Measurements from ENCODE around the gene PEX10.

The PEX10 gene

GRCh38 chr1:2409745-2410144 lies 2.6 kb downstream of the PEX10 start:
- peak overlapping the region; percentile 82 for H3K27ac ChIP-seq
- no peak for DNase-seq (ENCODE audit: low spot score)
- CTCF ChIA-PET: no interaction called here
- TF ChIP-seq, protein P1, sequence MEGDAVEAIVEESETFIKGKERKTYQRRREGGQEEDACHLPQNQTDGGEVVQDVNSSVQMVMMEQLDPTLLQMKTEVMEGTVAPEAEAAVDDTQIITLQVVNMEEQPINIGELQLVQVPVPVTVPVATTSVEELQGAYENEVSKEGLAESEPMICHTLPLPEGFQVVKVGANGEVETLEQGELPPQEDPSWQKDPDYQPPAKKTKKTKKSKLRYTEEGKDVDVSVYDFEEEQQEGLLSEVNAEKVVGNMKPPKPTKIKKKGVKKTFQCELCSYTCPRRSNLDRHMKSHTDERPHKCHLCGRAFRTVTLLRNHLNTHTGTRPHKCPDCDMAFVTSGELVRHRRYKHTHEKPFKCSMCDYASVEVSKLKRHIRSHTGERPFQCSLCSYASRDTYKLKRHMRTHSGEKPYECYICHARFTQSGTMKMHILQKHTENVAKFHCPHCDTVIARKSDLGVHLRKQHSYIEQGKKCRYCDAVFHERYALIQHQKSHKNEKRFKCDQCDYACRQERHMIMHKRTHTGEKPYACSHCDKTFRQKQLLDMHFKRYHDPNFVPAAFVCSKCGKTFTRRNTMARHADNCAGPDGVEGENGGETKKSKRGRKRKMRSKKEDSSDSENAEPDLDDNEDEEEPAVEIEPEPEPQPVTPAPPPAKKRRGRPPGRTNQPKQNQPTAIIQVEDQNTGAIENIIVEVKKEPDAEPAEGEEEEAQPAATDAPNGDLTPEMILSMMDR (conservative IDR thresholded peaks at IDR 0.05; ENCODE audit: low read depth): no peak
- POLR2A ChIA-PET (ENCODE audit: low non-redundant PET): no interaction called here

- no peak for DNase-seq (ENCODE audit: low spot score)
- ChIA-PET POLR2A (ENCODE audit: low non-redundant PET) (interaction anchor here (1.3 kb wide), 1 partner anchor 9 kb away, joined by 3 read pairs; no protein-coding TSS in a partner anchor), CTCF (interaction anchor here (0.7 kb wide), 2 partner anchors 8 to 89 kb away, joined by 3 to 5 read pairs; no protein-coding TSS in a partner anchor)
- TF ChIP-seq, protein P1 (conservative IDR thresholded peaks at IDR 0.05; ENCODE audit: low read depth): no peak
- peak overlapping the region; percentile 4; the same call in 1 of the 2 replicates for H3K27ac ChIP-seq
These were observed 3.5 kb downstream of the PEX10 start for GRCh38 chr1:2408859-2409276.

- TF ChIP-seq, protein P1 (conservative IDR thresholded peaks at IDR 0.05; ENCODE audit: low read depth): no peak
- H3K27ac ChIP-seq: peak overlapping the region; percentile 59
- ChIA-PET CTCF (no interaction called here), POLR2A (ENCODE audit: low non-redundant PET) (interaction anchor here (1.3 kb wide), 1 partner anchor 9 kb away, joined by 3 read pairs; no protein-coding TSS in a partner anchor)
- no peak for DNase-seq (ENCODE audit: low spot score)
These were observed 3.9 kb downstream of the PEX10 start for GRCh38 chr1:2408456-2408855.

- no peak for DNase-seq (ENCODE audit: low spot score)
- CTCF ChIA-PET: no interaction called here
- TF ChIP-seq, protein P1 (conservative IDR thresholded peaks at IDR 0.05; ENCODE audit: low read depth): no peak
- POLR2A ChIA-PET (ENCODE audit: low non-redundant PET): interaction anchor here (1.3 kb wide), 1 partner anchor 8 kb away, joined by 3 read pairs; no protein-coding TSS in a partner anchor
- H3K27ac ChIP-seq: peak overlapping the region; percentile 59
These were observed 4.4 kb downstream of the PEX10 start for GRCh38 chr1:2407991-2408275.

GRCh38 chr1:2407166-2407990 lies 5.0 kb downstream of the PEX10 start:
- TF ChIP-seq, protein P1 (conservative IDR thresholded peaks at IDR 0.05; ENCODE audit: low read depth): no peak
- POLR2A ChIA-PET (ENCODE audit: low non-redundant PET): no interaction called here
- H3K27ac ChIP-seq: peak overlapping the region; percentile 59
- DNase-seq (ENCODE audit: low spot score): no peak
- CTCF ChIA-PET: interaction anchor here (0.7 kb wide), 1 partner anchor 117 kb away, joined by 4 read pairs; no protein-coding TSS in a partner anchor

DNA sequence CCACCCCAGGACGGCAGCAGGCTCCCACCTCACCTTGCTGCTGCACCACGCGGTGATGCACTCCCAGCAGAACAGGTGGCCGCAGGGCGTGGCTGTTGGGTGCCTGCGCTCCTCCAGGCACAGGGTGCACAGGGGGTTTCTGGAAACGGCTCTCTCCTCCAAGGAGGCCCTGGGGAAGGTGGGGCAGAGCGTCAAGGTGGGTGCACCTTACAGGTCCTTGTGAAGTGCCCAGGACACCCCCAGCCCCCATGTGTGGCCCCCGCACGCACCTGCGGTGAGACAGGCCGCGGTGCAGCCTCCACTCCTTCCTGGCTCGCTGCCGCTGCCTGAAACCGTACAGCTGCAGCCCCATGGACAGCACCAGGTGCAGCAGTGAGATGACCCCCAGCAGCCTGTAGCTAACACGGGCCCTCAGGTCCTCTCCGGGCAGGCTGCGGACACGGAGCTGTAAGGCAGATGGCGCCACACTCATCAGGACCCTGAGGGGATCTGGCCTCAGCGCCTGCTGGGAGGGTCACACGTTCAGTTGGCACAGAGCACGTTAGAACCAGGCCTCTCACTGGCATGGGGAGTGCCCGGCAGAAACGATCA lies 5.8 kb downstream of the PEX10 start:
- peak overlapping the region; percentile 59 for H3K27ac ChIP-seq
- CTCF ChIA-PET: interaction anchor here (0.6 to 0.7 kb wide), 2 partner anchors 74 to 118 kb away, joined by 3 to 4 read pairs; no protein-coding TSS in a partner anchor
- TF ChIP-seq, protein P1 (conservative IDR thresholded peaks at IDR 0.05; ENCODE audit: low read depth): no peak
- POLR2A ChIA-PET (ENCODE audit: low non-redundant PET): no interaction called here
- no peak for DNase-seq (ENCODE audit: low spot score)
